ENCODE data around the gene PLXNA2.

Gene PLXNA2

GRCh38 chr1:208081972-208082371 is 162.2 kb downstream of the PLXNA2 start:
- DNase-seq (ENCODE audit: insufficient read length, low spot score) (no peak), FAIRE-seq (no peak)

- FAIRE-seq, result no peak
- no peak for DNase-seq (ENCODE audit: insufficient read length, low spot score)
Measured at GRCh38 chr1:208080396-208081286, 163.5 kb downstream of the PLXNA2 start.

GRCh38 chr1:208079161-208079560 is 165.0 kb downstream of the PLXNA2 start:
- no peak for DNase-seq (ENCODE audit: insufficient read length, low spot score)

GRCh38 chr1:208078752-208079151 is 165.4 kb downstream of the PLXNA2 start:
- FAIRE-seq, result no peak
- no peak for DNase-seq (ENCODE audit: insufficient read length, low spot score)

More at GRCh38 chr1:208079161-208079560, 165.0 kb downstream of the PLXNA2 start:
- no peak for FAIRE-seq

GRCh38 chr1:208077232-208078075 is 166.7 kb downstream of the PLXNA2 start:
- FAIRE-seq (no peak), DNase-seq (ENCODE audit: insufficient read length, low spot score) (no peak)

GRCh38 chr1:208074353-208074752 is 169.8 kb downstream of the PLXNA2 start:
- DNase-seq (ENCODE audit: insufficient read length, low spot score) (no peak), FAIRE-seq (no peak)

- no peak for DNase-seq (ENCODE audit: insufficient read length, low spot score)
- no peak for FAIRE-seq
Measured at GRCh38 chr1:208071435-208072031, 172.7 kb downstream of the PLXNA2 start.

GRCh38 chr1:208069908-208070307 is 174.3 kb downstream of the PLXNA2 start:
- no peak for FAIRE-seq
- no peak for DNase-seq (ENCODE audit: insufficient read length, low spot score)

- DNase-seq (ENCODE audit: insufficient read length, low spot score) (no peak), FAIRE-seq (no peak)
Measured at GRCh38 chr1:208069317-208069716, 174.9 kb downstream of the PLXNA2 start.

- DNase-seq (ENCODE audit: insufficient read length, low spot score), result no peak
- FAIRE-seq, result no peak
Measured at GRCh38 chr1:208068908-208069307, 175.3 kb downstream of the PLXNA2 start.

- FAIRE-seq, result no peak
- no peak for DNase-seq (ENCODE audit: insufficient read length, low spot score)
Measured at GRCh38 chr1:208068407-208068806, 175.8 kb downstream of the PLXNA2 start.

GRCh38 chr1:208066583-208066982 is 177.6 kb downstream of the PLXNA2 start:
- FAIRE-seq (no peak), DNase-seq (ENCODE audit: insufficient read length, low spot score) (no peak)

- FAIRE-seq (no peak), DNase-seq (ENCODE audit: insufficient read length, low spot score) (no peak)
Measured at GRCh38 chr1:208065862-208066261, 178.3 kb downstream of the PLXNA2 start.

- DNase-seq (ENCODE audit: insufficient read length, low spot score), result no peak
- no peak for FAIRE-seq
Measured at GRCh38 chr1:208061632-208062031, 182.6 kb downstream of the PLXNA2 start.

GRCh38 chr1:208061118-208061517 is 183.1 kb downstream of the PLXNA2 start:
- FAIRE-seq (no peak), DNase-seq (ENCODE audit: insufficient read length, low spot score) (no peak)

GRCh38 chr1:208060215-208060869 is 183.8 kb downstream of the PLXNA2 start:
- FAIRE-seq (no peak), DNase-seq (ENCODE audit: insufficient read length, low spot score) (no peak)

GRCh38 chr1:208059409-208060001 is 184.7 kb downstream of the PLXNA2 start:
- FAIRE-seq (no peak), DNase-seq (ENCODE audit: insufficient read length, low spot score) (no peak)

- no peak for FAIRE-seq
- DNase-seq (ENCODE audit: insufficient read length, low spot score), result no peak
Measured at GRCh38 chr1:208058756-208059155, 185.4 kb downstream of the PLXNA2 start.

GRCh38 chr1:208058267-208058666 is 185.9 kb downstream of the PLXNA2 start:
- FAIRE-seq (no peak), DNase-seq (ENCODE audit: insufficient read length, low spot score) (no peak)

- no peak for DNase-seq (ENCODE audit: insufficient read length, low spot score)
- no peak for FAIRE-seq
Measured at GRCh38 chr1:208057056-208057455, 187.1 kb downstream of the PLXNA2 start.
